GM18951 (cell line): ENCODE measurements around the gene RBBP8.

Experiments used
- POLR2A ChIP-seq: IDR thresholded peaks from 4 replicates; pipeline ENCODE4 v1.6.1; 2011; ENCODE audit warnings: mild to moderate bottlenecking; ENCODE audit not compliant: insufficient read length, insufficient read depth; ENCODE audit errors: extremely low read depth
- in situ Hi-C: fragments of 300-500 bp; cut with MboI; formaldehyde crosslinking; loops from one replicate; pipeline ENCODE4 v1.12.0; 2022; ENCODE audit warnings: low sequenced_read_pairs, mixed read lengths, inconsistent platforms; ENCODE audit not compliant: unreplicated experiment

The RBBP8 gene

GRCh38 chr18:22962004-22962403 lies 28.9 kb downstream of the RBBP8 start:
- in situ Hi-C loops = no loop called here
- no peak for TF ChIP-seq POLR2A

DNA sequence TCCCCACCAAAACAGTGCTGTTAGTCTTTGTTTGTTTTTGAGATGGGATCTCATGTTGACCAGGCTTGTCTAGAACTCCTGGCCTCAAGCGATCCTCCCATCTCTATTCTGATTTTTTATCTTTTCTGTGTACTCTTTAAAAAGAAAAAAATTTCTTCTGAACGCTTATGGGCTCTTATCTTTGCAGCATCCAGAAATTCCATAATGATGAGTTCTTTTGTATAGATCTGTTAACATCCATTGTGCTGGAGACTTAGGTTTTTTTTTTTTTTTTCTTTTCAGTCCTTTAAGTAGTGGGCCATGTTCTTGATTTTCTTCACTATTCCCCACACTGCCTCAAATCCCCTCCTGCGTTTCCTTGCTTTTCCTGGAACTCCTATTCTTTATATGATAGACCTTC lies 31.0 kb downstream of the RBBP8 start:
- TF ChIP-seq POLR2A = no peak
- in situ Hi-C loops = no loop called here

DNA sequence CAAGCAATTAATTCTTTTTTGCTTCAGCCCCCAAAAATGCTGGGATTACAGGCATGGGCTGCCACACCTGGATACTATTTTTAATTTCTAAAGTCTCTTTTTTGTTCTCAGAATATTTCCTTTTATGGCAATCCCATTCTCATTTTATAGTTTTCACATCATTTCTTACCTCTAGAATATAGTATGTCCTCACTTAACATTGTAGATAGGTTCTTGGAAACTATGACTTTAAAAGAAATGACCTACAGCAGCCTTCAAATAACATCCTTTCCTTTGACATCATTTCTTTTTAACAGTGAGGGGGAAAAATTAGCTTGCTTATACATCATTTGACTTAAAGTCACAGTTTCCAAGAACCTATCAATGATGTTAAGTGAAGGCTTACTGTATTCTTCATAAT lies 31.6 kb downstream of the RBBP8 start:
- in situ Hi-C loops = no loop called here
- no peak for TF ChIP-seq POLR2A

GRCh38 chr18:22971038-22971437 lies 37.9 kb downstream of the RBBP8 start:
- TF ChIP-seq POLR2A = no peak
- in situ Hi-C loops = no loop called here

DNA sequence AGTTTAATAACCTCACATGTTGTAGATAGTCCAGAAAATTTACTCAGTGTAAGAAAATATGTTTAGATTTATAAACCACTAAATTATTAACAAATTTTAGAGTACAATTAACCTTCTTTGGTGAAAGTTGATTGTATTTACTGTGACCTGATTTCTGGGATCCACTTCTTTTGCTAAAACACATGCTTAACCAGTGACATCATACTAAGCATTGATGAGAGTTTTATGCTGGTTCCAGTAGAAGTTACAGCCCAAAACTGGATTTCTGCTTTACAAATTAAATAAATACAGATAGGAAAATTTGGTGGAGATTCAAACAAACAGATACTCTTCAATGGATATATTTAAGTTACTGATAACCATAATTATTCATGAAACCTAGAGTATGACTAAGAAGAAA lies 40.9 kb downstream of the RBBP8 start:
- in situ Hi-C loops = no loop called here
- no peak for TF ChIP-seq POLR2A

DNA sequence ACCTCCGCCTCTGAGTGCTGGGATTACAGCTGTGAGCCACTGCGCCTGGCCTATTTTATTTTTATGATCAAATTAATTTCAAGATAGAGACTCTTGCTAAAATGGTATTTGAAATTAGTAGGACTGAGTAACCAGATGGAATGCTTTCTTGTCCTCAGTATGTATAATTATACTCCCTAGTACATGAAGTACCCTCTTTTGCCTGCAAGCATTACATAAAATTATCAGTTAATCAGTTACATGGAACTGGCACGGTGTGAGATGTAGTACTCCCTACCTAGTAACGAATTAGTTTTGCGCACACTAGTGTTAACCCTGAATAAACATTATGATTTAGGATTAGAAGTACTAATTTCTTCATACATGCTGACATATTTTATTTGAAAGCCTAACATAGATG lies 41.6 kb downstream of the RBBP8 start:
- TF ChIP-seq POLR2A = no peak
- in situ Hi-C loops = no loop called here

- TF ChIP-seq POLR2A = no peak
- in situ Hi-C loops = no loop called here
Observed at GRCh38 chr18:22975508-22975907, 42.4 kb downstream of the RBBP8 start.

DNA sequence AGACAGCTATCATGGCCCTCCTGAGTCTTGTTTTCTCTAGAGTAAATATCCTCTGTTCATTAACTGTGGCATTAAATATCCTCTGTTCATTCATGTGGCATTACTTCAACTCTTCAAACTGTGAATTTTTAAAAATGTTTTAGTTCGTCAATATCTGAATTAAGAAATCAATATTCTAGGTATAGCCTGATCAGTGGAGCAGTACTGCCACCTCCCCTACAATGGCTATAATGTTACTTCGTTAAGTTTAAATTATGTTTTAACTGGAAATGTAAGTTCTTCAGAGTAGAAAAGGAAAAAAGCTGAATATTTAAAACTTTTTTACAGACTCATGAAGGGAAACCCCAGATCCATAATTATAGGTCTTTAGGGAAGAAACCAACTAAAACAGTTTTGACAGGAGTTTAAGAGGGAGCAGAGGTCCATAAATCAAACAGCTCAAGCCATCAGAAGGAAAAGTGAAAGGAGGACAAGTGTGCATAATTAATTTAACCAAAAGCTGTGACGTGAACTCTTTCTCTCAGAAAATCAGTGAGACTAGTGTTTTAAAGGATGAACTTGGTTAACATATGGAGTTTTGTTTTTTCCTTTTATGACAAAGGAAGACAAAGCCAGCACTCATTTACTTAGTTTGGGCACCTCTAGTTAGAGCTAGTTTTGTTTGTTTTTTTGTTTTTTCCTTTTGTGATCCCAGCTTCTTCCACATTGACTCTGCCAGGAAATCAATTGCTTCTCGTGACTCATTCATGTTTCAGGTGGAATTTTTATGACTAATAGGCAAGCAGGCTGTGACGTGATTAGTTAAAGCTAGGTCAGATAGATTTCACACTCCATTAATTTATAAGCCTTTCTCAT lies 44.9 kb downstream of the RBBP8 start:
- in situ Hi-C loops = no loop called here
- no peak for TF ChIP-seq POLR2A

- TF ChIP-seq POLR2A = no peak
- in situ Hi-C loops = no loop called here
Observed at GRCh38 chr18:22980394-22980793, 47.3 kb downstream of the RBBP8 start.

GRCh38 chr18:22981274-22982133 lies 48.4 kb downstream of the RBBP8 start:
- TF ChIP-seq POLR2A = no peak

DNA sequence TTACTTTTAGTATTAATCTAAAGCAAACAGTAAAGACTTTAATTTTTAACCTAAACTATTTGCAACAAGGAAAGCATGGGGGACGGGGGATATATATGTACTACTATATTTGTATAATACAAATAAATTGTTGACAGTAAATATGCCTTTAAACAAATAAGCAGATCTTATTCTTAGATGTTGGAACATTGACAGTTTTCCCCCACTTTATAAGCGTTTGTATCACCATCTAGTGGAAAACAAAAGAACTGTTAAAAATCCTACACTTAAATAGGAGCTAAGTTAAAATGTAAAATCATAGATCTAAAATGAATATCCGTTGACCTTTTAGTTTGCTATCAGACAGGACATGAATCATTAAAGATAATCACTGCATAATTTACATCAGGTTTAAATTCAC lies 50.0 kb downstream of the RBBP8 start:
- in situ Hi-C loops = no loop called here
- TF ChIP-seq POLR2A = no peak

More at GRCh38 chr18:22981274-22982133, 48.4 kb downstream of the RBBP8 start:
- in situ Hi-C loops = no loop called here

DNA sequence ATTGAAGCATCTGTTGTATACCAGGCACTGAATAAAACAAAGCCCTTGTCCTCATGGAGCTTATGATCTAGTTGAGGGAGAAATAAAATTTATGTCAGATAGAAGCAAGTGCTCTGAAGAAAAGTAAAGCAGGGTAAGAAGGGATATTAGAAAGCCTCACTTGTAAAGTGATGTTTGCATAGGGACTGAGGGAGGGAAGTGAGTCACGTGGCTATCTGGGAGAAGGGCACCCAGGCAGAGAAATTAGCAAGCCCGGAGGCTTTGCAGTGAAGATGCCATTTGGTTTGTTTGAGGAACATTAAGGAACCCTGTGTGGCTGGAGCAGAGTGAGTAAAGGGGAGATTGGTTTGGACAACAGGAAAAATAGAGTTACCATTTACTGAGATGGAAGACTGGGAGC lies 52.1 kb downstream of the RBBP8 start:
- TF ChIP-seq POLR2A = no peak
- in situ Hi-C loops = no loop called here

GRCh38 chr18:22987547-22988189 lies 54.5 kb downstream of the RBBP8 start:
- no peak for TF ChIP-seq POLR2A
- in situ Hi-C loops = no loop called here
